ENCODE results near the gene CYTH2.

Gene CYTH2

GRCh38 chr19:48529156-48529555, 60.0 kb downstream of the CYTH2 start:
- no peak for TF ChIP-seq POLR2AphosphoS5 (IDR thresholded peaks at IDR 0.05; ENCODE audit: low read depth, low read length)
- TF ChIP-seq REST (IDR thresholded peaks at IDR 0.05; ENCODE audit: insufficient read depth in 1 of 2, low read depth in 2 of 2, low read length in 2 of 2) = no peak

DNA sequence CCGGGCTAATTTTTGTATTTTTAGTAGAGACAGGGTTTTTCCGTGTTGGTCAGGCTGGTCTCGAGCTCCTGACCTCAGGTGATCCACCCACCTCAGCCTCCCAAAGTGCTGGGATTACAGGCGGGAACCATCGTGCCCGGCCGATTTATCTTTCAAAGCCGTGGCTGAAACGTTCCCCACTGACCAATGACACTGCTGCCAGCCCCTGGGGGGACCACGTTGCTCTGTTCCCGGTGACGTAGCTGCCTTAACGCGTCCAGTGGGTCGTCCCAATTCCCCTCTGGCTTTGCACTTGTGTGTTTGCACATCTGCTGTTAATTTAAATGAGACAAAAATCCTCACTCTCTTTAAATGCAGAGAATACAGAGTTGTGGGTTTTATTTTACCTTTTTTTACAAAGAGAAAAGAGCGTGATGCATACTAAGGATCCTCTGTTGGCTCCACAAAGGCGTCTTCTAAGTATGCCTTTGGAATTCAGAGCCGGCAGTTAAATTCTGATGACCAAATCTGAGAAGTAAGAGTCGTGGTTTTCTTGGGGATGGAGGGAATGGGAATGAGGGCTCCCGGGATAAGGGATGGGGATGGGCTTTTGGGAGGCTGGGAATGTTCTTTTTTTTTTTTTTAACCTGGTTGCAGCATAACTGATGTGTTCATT, 61.0 kb downstream of the CYTH2 start:
- TF ChIP-seq POLR2AphosphoS5 (IDR thresholded peaks at IDR 0.05; ENCODE audit: low read depth, low read length) (no peak), TAF1 (IDR thresholded peaks at IDR 0.05; ENCODE audit: borderline replicate concordance, insufficient read depth, low read length) (no peak), SIN3A (IDR thresholded peaks at IDR 0.05; ENCODE audit: borderline replicate concordance, insufficient read depth, low read length) (no peak), FOXP2 (optimal IDR thresholded peaks at IDR 0.05; ENCODE audit: borderline replicate concordance, extremely low read depth, extremely low read length, insufficient read depth) (no peak), REST (IDR thresholded peaks at IDR 0.05; ENCODE audit: insufficient read depth in 1 of 2, low read depth in 2 of 2, low read length in 2 of 2) (no peak)

- TF ChIP-seq FOXP2 (optimal IDR thresholded peaks at IDR 0.05; ENCODE audit: borderline replicate concordance, extremely low read depth, extremely low read length, insufficient read depth) (no peak), POLR2AphosphoS5 (IDR thresholded peaks at IDR 0.05; ENCODE audit: low read depth, low read length) (no peak)
Observed at GRCh38 chr19:48530770-48531169, 61.6 kb downstream of the CYTH2 start.
